Type B pancreatic cell (in vitro differentiated cells): Measurements from ENCODE around the gene UNCX. TPM values are rescaled to one million over a fixed set of nuclear protein-coding genes. Genes with fewer than 3 reads are reported as not detected.

Source experiments
- DNase-seq: peaks from one replicate; pipeline ENCODE4 v3.0.0; 2021; ENCODE audit warnings: mixed read lengths; ENCODE audit not compliant: unreplicated experiment; ENCODE audit errors: extremely low spot score
- H3K27ac Mint-ChIP-seq: 2 replicates; pipeline ENCODE4 v1.8.0; 2021; ENCODE audit warnings: mild to moderate bottlenecking, mixed read lengths
- H3K27me3 Mint-ChIP-seq: 2 replicates; pipeline ENCODE4 v1.8.0; 2021; ENCODE audit warnings: mixed read lengths
- H3K36me3 Mint-ChIP-seq: 2 replicates; pipeline ENCODE4 v1.8.0; 2021; ENCODE audit warnings: mixed read lengths
- H3K4me1 Mint-ChIP-seq: one replicate; pipeline ENCODE4 v1.8.0; 2021; ENCODE audit warnings: mixed read lengths; ENCODE audit not compliant: unreplicated experiment
- H3K4me3 Mint-ChIP-seq: 2 replicates; pipeline ENCODE4 v1.8.0; 2021; ENCODE audit warnings: mild to moderate bottlenecking, mixed read lengths
- H3K9me3 Mint-ChIP-seq: 2 replicates; pipeline ENCODE4 v1.8.0; 2021; ENCODE audit warnings: mixed read lengths
- CTCF ChIP-seq: fragments of 200-600 bp; sonication (generic); conservative IDR thresholded peaks from 2 replicates; pipeline ENCODE4 v1.5.0; 2021; ENCODE audit warnings: antibody characterized with exemption, mild to moderate bottlenecking
- total RNA-seq: library from RNA; stranded (reverse); gene quantifications from 2 replicates; pipeline ENCODE4 v1.2.1, GENCODE V29; 2021; ENCODE audit warnings: low replicate concordance

UNCX gene
- total RNA-seq, 1 donor from 2014 or later: 0.48 TPM

DNA sequence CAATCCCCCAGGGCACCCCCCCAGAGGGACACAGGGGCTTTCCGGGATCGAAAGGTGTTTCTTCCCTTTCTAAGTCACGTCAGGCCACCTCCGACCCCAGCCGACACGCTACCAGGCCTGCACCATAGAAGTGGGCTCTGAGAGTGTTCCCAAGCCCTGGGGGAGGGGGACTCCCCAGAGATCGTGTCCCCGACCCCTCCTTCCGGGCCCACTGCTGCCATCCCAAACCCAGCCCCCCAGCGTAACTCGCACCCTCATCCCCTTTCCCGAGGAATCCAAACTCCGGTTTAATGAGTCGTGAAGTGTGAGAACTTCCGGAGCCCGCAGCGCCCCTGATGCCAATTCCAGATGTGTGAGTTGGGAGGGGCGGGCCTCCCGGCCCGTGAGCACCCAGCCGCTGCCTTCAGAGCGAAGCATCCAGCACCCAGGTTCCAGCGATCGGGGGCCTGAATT is 11.3 kb downstream of the UNCX start:
- H3K27ac Mint-ChIP-seq: no peak overlapping the region
- H3K4me1 Mint-ChIP-seq: peaks cover 8% of the 10 kb centered on the region
- TF ChIP-seq CTCF: no peak
- no peak for DNase-seq
- no peaks in the 10 kb centered on the region for H3K9me3 Mint-ChIP-seq
- H3K27me3 Mint-ChIP-seq: peaks cover 83% of the 10 kb centered on the region
- no peak overlapping the region for H3K4me3 Mint-ChIP-seq
- H3K36me3 Mint-ChIP-seq: no peaks in the 10 kb centered on the region

GRCh38 chr7:1244700-1245523 is 12.2 kb downstream of the UNCX start:
- no peak for DNase-seq
- H3K9me3 Mint-ChIP-seq: no peaks in the 10 kb centered on the region
- H3K36me3 Mint-ChIP-seq: no peaks in the 10 kb centered on the region
- no peak overlapping the region for H3K27ac Mint-ChIP-seq
- no peak for TF ChIP-seq CTCF
- no peak overlapping the region for H3K4me3 Mint-ChIP-seq
- H3K27me3 Mint-ChIP-seq: peaks cover 80% of the 10 kb centered on the region
- H3K4me1 Mint-ChIP-seq: peaks cover 8% of the 10 kb centered on the region

DNA sequence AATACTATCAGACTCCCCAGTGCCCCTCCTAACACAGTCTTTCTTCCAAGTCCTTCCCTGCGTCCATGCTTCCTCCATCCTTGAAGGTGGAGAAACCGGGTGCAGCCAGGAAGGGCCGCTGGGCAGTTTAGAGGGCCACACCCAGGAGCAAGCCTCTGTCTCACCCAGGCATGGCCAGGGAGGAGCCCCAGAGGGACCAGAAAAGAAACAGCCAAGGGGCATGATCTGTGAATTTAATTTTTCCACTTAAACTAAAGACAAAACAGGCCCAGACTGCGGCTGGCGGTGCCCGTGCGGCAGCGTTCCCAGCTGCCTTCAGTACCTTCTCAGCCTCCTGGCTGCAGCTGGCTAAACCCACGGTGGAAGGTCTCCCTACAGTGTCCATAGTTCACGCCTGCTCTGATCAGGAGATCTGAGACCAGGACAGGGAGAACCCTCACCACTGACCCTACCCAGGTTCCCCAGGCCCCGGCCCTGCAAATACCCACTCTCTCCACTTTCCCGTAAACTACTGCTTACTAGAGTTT is 12.9 kb downstream of the UNCX start:
- Mint-ChIP-seq H3K4me1 (peaks cover 11% of the 10 kb centered on the region), H3K27me3 (peaks cover 80% of the 10 kb centered on the region), H3K27ac (no peak overlapping the region), H3K4me3 (no peak overlapping the region), H3K9me3 (no peaks in the 10 kb centered on the region), H3K36me3 (no peaks in the 10 kb centered on the region)
- DNase-seq: no peak
- no peak for TF ChIP-seq CTCF

DNA sequence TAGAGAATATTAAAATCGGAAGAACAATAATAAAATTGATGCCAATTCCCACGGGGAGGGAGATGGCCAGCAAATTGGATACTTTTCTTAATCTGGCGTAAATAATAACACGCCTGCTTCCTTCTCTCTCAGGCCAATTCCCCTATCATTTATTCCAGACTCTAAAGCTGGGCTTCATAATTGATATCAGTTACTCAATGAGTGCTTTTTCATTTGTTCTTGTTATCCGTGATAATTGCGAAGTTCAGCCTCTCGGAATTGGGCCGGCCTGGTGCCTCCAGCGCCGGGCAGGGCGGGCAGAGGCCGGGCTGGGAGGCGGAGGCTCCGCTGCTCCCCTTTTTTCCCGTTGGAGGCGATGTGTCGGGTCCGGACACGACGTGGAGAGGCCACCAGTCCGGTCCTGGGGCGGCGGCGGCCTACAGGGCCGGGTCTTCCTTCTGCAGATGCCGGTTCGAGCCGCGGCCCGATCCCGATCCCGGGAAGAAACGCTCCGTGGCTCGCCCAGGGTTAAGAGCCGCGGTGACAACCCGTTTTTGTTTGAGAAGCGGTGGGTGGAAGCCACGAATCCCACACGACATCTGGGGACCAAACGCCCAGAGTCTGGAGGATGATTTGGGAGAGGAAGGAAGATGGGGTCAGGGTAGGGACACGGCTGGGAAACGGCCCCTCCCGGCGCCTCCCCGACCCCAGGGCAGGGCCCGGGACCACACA is 13.6 kb downstream of the UNCX start:
- peaks cover 8% of the 10 kb centered on the region for H3K4me1 Mint-ChIP-seq
- no peak for TF ChIP-seq CTCF
- peaks cover 83% of the 10 kb centered on the region for H3K27me3 Mint-ChIP-seq
- no peaks in the 10 kb centered on the region for H3K36me3 Mint-ChIP-seq
- no peaks in the 10 kb centered on the region for H3K9me3 Mint-ChIP-seq
- H3K27ac Mint-ChIP-seq: no peak overlapping the region
- H3K4me3 Mint-ChIP-seq: no peak overlapping the region
- DNase-seq: no peak

DNA sequence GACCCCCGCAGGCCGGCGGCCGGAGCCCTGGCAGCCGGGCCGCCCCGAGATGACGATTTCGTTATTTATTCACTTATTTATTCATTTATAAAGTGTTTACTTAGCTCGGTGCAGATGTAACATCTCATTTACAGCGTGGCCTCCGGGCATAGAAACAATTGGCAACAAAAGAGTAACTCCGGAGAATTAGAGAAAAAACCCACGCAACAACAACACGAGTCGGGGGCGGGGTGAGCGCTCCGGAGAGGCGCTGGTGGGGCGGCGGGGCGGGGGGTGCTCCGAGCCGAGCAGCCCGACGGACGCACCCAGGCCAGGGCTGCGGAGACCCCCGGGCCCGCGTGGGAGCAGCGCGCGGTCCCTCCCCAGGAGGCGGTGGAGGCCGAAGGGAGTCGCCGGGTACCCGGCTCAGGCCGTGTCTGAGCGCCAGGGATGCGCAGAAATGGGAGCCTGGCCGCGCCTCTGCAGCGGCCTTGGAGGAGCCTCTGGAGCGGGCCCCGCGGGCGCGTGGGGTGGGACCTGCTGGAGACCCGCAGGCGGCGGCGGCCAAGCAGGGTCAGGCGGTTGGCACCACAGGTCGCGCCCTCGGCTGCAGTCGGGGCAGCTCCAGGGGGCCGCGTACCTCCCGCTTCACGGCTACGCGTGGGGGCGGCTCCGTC is 14.3 kb downstream of the UNCX start:
- Mint-ChIP-seq H3K4me3 (no peak overlapping the region), H3K36me3 (no peaks in the 10 kb centered on the region), H3K4me1 (peaks cover 8% of the 10 kb centered on the region), H3K27me3 (peaks cover 83% of the 10 kb centered on the region), H3K27ac (no peak overlapping the region), H3K9me3 (no peaks in the 10 kb centered on the region)
- TF ChIP-seq CTCF: no peak
- no peak for DNase-seq
